ENCODE measurements around the gene GALNT9. TPM values are rescaled to one million over a fixed set of nuclear protein-coding genes. Genes with fewer than 3 reads are reported as not detected.

GALNT9 gene
- polyA plus RNA-seq, 2 of the 4 experiments (the other 2 are of a cell fraction), result 0.66 to 2.8 TPM

GRCh38 chr12:132204063-132204792 lies 125.2 kb downstream of the GALNT9 start (continued):
- TF ChIP-seq RAD21 (conservative IDR thresholded peaks at IDR 0.05 in 1 of 2, IDR thresholded peaks at IDR 0.05 in 1 of 2) (no peak), CEBPB (IDR thresholded peaks at IDR 0.05) (no peak), ESRRA (IDR thresholded peaks at IDR 0.05; ENCODE audit: borderline replicate concordance, low read length) (no peak), POLR2A (IDR thresholded peaks at IDR 0.05; ENCODE audit: low read length) (no peak), POLR2AphosphoS2 (conservative IDR thresholded peaks at IDR 0.05; ENCODE audit: low read length) (no peak), ZNF302 (CRISPR knock-in tag; IDR thresholded peaks at IDR 0.05) (no peak)

GRCh38 chr12:132202929-132203721 lies 126.3 kb downstream of the GALNT9 start:
- H3K27ac ChIP-seq, result no peak overlapping the region
- ChIA-PET POLR2A (no interaction called here), CTCF (interaction anchor here (1.4 kb wide), 1 partner anchor 49 kb away, joined by 3 read pairs; no protein-coding TSS in a partner anchor)
- H3K4me2 ChIP-seq, result no peak overlapping the region
- DNase-seq (ENCODE audit: low read depth in 1 of 2, low spot score in 1 of 2), result no peak
- TF ChIP-seq GATA3 (IDR thresholded peaks at IDR 0.05; ENCODE audit: borderline replicate concordance) (no peak), ZFP36 (IDR thresholded peaks at IDR 0.05; ENCODE audit: borderline replicate concordance, partially characterized antibody) (no peak), HOXB5 (CRISPR knock-in tag; IDR thresholded peaks at IDR 0.05) (no peak), MAFK (IDR thresholded peaks at IDR 0.05; ENCODE audit: partially characterized antibody) (no peak), MYC (IDR thresholded peaks at IDR 0.05; ENCODE audit: borderline replicate concordance, low read length) (no peak), CHD2 (IDR thresholded peaks at IDR 0.05; ENCODE audit: low read length, partially characterized antibody) (no peak)
- no peaks in the 10 kb centered on the region for H3K4me1 ChIP-seq
- 59% methylated on average over 39 of the region's 42 CpGs for WGBS (ENCODE audit: missing lambda C conversion rate)
- ATAC-seq, result no peak
- no peak overlapping the region for H3K4me3 ChIP-seq
- no peaks in the 10 kb centered on the region for H3K9me3 ChIP-seq
- FAIRE-seq, result no peak

- no peaks in the 10 kb centered on the region for H3K9me3 ChIP-seq
- 72% methylated on average over 16 of the region's 23 CpGs for WGBS (ENCODE audit: missing lambda C conversion rate)
- DNase-seq (ENCODE audit: low read depth in 1 of 2, low spot score in 1 of 2), result no peak
- TF ChIP-seq HDAC2 (IDR thresholded peaks at IDR 0.05) (no peak), SREBF2 (IDR thresholded peaks at IDR 0.05) (no peak), MAX (IDR thresholded peaks at IDR 0.05) (no peak), RARB (CRISPR knock-in tag; IDR thresholded peaks at IDR 0.05) (no peak), RCOR1 (IDR thresholded peaks at IDR 0.05; ENCODE audit: low read depth, low read length) (no peak), USF2 (IDR thresholded peaks at IDR 0.05) (no peak), RFX5 (IDR thresholded peaks at IDR 0.05) (no peak), NPAS2 (CRISPR knock-in tag; IDR thresholded peaks at IDR 0.05; ENCODE audit: borderline replicate concordance) (no peak), ESRRA (IDR thresholded peaks at IDR 0.05; ENCODE audit: borderline replicate concordance, low read length) (no peak), KDM1A (IDR thresholded peaks at IDR 0.05; ENCODE audit: low read depth) (no peak), REST (IDR thresholded peaks at IDR 0.05) (no peak), FOSB (CRISPR knock-in tag; IDR thresholded peaks at IDR 0.05) (no peak), FOXS1 (CRISPR knock-in tag; IDR thresholded peaks at IDR 0.05) (no peak), ZC3H11A (IDR thresholded peaks at IDR 0.05) (no peak)
- FAIRE-seq, result no peak
- no peak overlapping the region for H3K4me2 ChIP-seq
- H3K4me3 ChIP-seq, result no peak overlapping the region
- no peaks in the 10 kb centered on the region for H3K4me1 ChIP-seq
- no peak overlapping the region for H3K27ac ChIP-seq
- no peak for ATAC-seq
- ChIA-PET POLR2A (no interaction called here), CTCF (no interaction called here)
Measured at GRCh38 chr12:132201391-132202120, 127.8 kb downstream of the GALNT9 start.

Measured in A549 (cell line).